WTC11 (cell line): ENCODE data around the gene EVA1A. TPM values are rescaled to one million over a fixed set of nuclear protein-coding genes. Genes with fewer than 3 reads are reported as not detected.

Experiments
- ATAC-seq: fragments of 200-7000 bp; cut with Tn5 transposase; 2 replicates; pipeline ENCODE4 v1.10.0; 2021; ENCODE audit warnings: mild to moderate bottlenecking, moderate library complexity
- CTCF ChIA-PET: fragments of 300-600 bp; sonication (Branson Sonifier 250); formaldehyde crosslinking; loops from one replicate; lab custom pipeline; 2021; ENCODE audit warnings: antibody characterized with exemption; lab: Charles Lee
- POLR2A ChIA-PET: fragments of 350-600 bp; sonication (Branson Sonifier 250); formaldehyde crosslinking; loops from one replicate; lab custom pipeline; 2021; ENCODE audit warnings: antibody characterized with exemption; lab: Charles Lee
- DNase-seq: peaks from one replicate; pipeline ENCODE4 v3.0.0; 2021; ENCODE audit warnings: low spot score
- H3K27ac Mint-ChIP-seq: 2 replicates; pipeline ENCODE4 v1.8.0; 2021; ENCODE audit warnings: mixed read lengths
- H3K27me3 Mint-ChIP-seq: 2 replicates; pipeline ENCODE4 v1.8.0; 2021; ENCODE audit warnings: low read depth, mild to moderate bottlenecking, moderate library complexity, mixed read lengths
- H3K36me3 Mint-ChIP-seq: 2 replicates; pipeline ENCODE4 v1.8.0; 2021; ENCODE audit warnings: mixed read lengths
- H3K4me1 Mint-ChIP-seq: 2 replicates; pipeline ENCODE4 v1.8.0; 2022; ENCODE audit warnings: mixed read lengths
- H3K4me3 Mint-ChIP-seq: 2 replicates; pipeline ENCODE4 v1.8.0; 2021; ENCODE audit warnings: mild to moderate bottlenecking, moderate library complexity, mixed read lengths
- H3K9me3 Mint-ChIP-seq: 2 replicates; pipeline ENCODE4 v1.8.0; 2021; ENCODE audit warnings: mixed read lengths
- CBFB ChIP-seq: sonication (generic); formaldehyde crosslinking; IDR thresholded peaks from 2 replicates; pipeline ENCODE4 v1.8.1; 2022; ENCODE audit warnings: mild to moderate bottlenecking, low read depth, missing genetic modification reagents
- CREB1 ChIP-seq: sonication (generic); formaldehyde crosslinking; IDR thresholded peaks from 2 replicates; pipeline ENCODE4 v1.8.0; 2023; ENCODE audit warnings: mild to moderate bottlenecking, missing genetic modification reagents
- CREM ChIP-seq: sonication (generic); formaldehyde crosslinking; IDR thresholded peaks from 2 replicates; pipeline ENCODE4 v1.8.1; 2022; ENCODE audit warnings: mild to moderate bottlenecking, missing genetic modification reagents, moderate library complexity
- EMX1 ChIP-seq: fragments of 250-450 bp; sonication (Bioruptor Pico); IDR thresholded peaks from 2 replicates; pipeline ENCODE4 v1.8.0; 2021; ENCODE audit warnings: mild to moderate bottlenecking
- ETV6 ChIP-seq: sonication (generic); formaldehyde crosslinking; IDR thresholded peaks from 2 replicates; pipeline ENCODE4 v1.8.1; 2022; ENCODE audit warnings: mild to moderate bottlenecking, missing genetic modification reagents
- JAZF1 ChIP-seq: fragments of 250-450 bp; sonication (Bioruptor Pico); IDR thresholded peaks from 2 replicates; pipeline ENCODE4 v1.9.0; 2021; ENCODE audit warnings: moderate library complexity, mild to moderate bottlenecking, inconsistent platforms
- MXD4 ChIP-seq: fragments of 250-450 bp; sonication (Bioruptor Pico); IDR thresholded peaks from 2 replicates; pipeline ENCODE4 v1.8.0; 2021; ENCODE audit warnings: mild to moderate bottlenecking, moderate library complexity, borderline replicate concordance
- RORB ChIP-seq: fragments of 250-450 bp; sonication (Bioruptor Pico); IDR thresholded peaks from 2 replicates; pipeline ENCODE4 v1.9.0; 2021; ENCODE audit warnings: mild to moderate bottlenecking
- SMAD4 ChIP-seq: sonication (generic); formaldehyde crosslinking; IDR thresholded peaks from 2 replicates; pipeline ENCODE4 v1.8.0; 2022; ENCODE audit warnings: mild to moderate bottlenecking, missing genetic modification reagents
- SP1 ChIP-seq: sonication (generic); formaldehyde crosslinking; conservative IDR thresholded peaks from 2 replicates; pipeline ENCODE4 v1.8.1; 2022; ENCODE audit warnings: missing genetic modification reagents
- TCF7 ChIP-seq: sonication (generic); formaldehyde crosslinking; IDR thresholded peaks from 2 replicates; pipeline ENCODE4 v1.8.0; 2022; ENCODE audit warnings: mild to moderate bottlenecking, low read depth, missing genetic modification reagents, moderate library complexity
- ZNF138 ChIP-seq: sonication (generic); formaldehyde crosslinking; conservative IDR thresholded peaks from 2 replicates; pipeline ENCODE4 v1.8.1; 2022; ENCODE audit warnings: mild to moderate bottlenecking, moderate library complexity, missing genetic modification reagents
- ZNF423 ChIP-seq: fragments of 250-450 bp; sonication (Bioruptor Pico); IDR thresholded peaks from 2 replicates; pipeline ENCODE4 v2.1.2; 2022; ENCODE audit warnings: mild to moderate bottlenecking, moderate library complexity
- total RNA-seq: library from RNA; stranded (reverse); gene quantifications from 3 replicates; pipeline ENCODE4 v1.2.3, GENCODE V29; 2021
- TF ChIP-seq, protein P1 (sequence below): fragments of 250-450 bp; sonication (Bioruptor Pico); IDR thresholded peaks from 2 replicates; pipeline ENCODE4 v1.8.0; 2021; ENCODE audit warnings: mild to moderate bottlenecking
- TF ChIP-seq, protein P2 (sequence below): fragments of 250-450 bp; sonication (Bioruptor Pico); IDR thresholded peaks from 2 replicates; pipeline ENCODE4 v1.9.0; 2021; ENCODE audit warnings: mild to moderate bottlenecking
- TF ChIP-seq, protein P3 (sequence below): sonication (generic); formaldehyde crosslinking; IDR thresholded peaks from 2 replicates; pipeline ENCODE4 v1.8.1; 2023; ENCODE audit warnings: mild to moderate bottlenecking, missing genetic modification reagents, borderline replicate concordance
- TF ChIP-seq, protein P4 (sequence below): sonication (generic); formaldehyde crosslinking; IDR thresholded peaks from 2 replicates; pipeline ENCODE4 v1.8.0; 2022; ENCODE audit warnings: mild to moderate bottlenecking, missing genetic modification reagents

The EVA1A gene
- total RNA-seq, 1 experiment from 2014 or later: 4.1 TPM

DNA sequence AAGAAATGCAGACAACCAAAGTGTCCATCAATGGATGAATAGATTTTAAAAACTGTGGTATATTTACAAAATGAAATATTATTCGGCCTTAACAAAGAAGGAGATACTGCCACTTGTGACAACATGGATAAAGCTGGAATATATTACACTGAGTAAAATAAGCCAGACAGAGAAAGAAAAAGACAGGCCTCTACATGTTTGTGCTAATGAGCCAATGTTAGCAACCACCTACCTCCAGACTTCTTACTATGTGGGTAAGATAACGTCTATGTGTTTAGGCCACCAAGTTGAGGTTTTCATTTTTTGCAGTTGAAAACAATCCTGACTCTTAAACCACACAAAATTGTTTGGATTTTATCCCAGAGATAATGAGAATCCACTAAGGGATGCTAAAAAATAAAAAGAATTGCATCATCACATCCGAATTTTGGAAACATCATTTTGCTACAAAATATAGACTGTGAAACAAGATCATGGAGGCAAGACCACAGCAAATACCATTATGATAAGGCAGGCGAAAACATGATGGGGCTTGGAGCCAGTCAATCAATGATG is 47.0 kb downstream of the EVA1A start:
- no peak for ATAC-seq
- Mint-ChIP-seq H3K4me1 (no peaks in the 10 kb centered on the region), H3K4me3 (no peak overlapping the region)
- no peak for TF ChIP-seq ZNF138 (CRISPR knock-in tag)
- no peak for TF ChIP-seq MXD4 (CRISPR knock-in tag)
- no peak for TF ChIP-seq CREB1 (CRISPR knock-in tag)
- TF ChIP-seq TCF7 (CRISPR knock-in tag): no peak
- TF ChIP-seq SP1: no peak
- TF ChIP-seq, protein P1, sequence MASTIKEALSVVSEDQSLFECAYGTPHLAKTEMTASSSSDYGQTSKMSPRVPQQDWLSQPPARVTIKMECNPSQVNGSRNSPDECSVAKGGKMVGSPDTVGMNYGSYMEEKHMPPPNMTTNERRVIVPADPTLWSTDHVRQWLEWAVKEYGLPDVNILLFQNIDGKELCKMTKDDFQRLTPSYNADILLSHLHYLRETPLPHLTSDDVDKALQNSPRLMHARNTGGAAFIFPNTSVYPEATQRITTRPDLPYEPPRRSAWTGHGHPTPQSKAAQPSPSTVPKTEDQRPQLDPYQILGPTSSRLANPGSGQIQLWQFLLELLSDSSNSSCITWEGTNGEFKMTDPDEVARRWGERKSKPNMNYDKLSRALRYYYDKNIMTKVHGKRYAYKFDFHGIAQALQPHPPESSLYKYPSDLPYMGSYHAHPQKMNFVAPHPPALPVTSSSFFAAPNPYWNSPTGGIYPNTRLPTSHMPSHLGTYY (CRISPR knock-in tag): no peak
- TF ChIP-seq CBFB: no peak
- no peak for TF ChIP-seq SMAD4 (CRISPR knock-in tag)
- no peak for TF ChIP-seq ETV6 (CRISPR knock-in tag)
- TF ChIP-seq, protein P2, sequence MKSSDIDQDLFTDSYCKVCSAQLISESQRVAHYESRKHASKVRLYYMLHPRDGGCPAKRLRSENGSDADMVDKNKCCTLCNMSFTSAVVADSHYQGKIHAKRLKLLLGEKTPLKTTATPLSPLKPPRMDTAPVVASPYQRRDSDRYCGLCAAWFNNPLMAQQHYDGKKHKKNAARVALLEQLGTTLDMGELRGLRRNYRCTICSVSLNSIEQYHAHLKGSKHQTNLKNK (CRISPR knock-in tag): no peak
- no peak for TF ChIP-seq EMX1 (CRISPR knock-in tag)
- no peak for TF ChIP-seq JAZF1
- TF ChIP-seq RORB (CRISPR knock-in tag): no peak
- TF ChIP-seq ZNF423 (CRISPR knock-in tag): no peak
- TF ChIP-seq, protein P3, sequence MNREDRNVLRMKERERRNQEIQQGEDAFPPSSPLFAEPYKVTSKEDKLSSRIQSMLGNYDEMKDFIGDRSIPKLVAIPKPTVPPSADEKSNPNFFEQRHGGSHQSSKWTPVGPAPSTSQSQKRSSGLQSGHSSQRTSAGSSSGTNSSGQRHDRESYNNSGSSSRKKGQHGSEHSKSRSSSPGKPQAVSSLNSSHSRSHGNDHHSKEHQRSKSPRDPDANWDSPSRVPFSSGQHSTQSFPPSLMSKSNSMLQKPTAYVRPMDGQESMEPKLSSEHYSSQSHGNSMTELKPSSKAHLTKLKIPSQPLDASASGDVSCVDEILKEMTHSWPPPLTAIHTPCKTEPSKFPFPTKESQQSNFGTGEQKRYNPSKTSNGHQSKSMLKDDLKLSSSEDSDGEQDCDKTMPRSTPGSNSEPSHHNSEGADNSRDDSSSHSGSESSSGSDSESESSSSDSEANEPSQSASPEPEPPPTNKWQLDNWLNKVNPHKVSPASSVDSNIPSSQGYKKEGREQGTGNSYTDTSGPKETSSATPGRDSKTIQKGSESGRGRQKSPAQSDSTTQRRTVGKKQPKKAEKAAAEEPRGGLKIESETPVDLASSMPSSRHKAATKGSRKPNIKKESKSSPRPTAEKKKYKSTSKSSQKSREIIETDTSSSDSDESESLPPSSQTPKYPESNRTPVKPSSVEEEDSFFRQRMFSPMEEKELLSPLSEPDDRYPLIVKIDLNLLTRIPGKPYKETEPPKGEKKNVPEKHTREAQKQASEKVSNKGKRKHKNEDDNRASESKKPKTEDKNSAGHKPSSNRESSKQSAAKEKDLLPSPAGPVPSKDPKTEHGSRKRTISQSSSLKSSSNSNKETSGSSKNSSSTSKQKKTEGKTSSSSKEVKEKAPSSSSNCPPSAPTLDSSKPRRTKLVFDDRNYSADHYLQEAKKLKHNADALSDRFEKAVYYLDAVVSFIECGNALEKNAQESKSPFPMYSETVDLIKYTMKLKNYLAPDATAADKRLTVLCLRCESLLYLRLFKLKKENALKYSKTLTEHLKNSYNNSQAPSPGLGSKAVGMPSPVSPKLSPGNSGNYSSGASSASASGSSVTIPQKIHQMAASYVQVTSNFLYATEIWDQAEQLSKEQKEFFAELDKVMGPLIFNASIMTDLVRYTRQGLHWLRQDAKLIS (CRISPR knock-in tag): no peak
- TF ChIP-seq, protein P4, sequence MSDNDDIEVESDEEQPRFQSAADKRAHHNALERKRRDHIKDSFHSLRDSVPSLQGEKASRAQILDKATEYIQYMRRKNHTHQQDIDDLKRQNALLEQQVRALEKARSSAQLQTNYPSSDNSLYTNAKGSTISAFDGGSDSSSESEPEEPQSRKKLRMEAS: no peak
- TF ChIP-seq, all 79 proteins: peak for 0
- Mint-ChIP-seq H3K9me3 (peaks cover 55% of the 10 kb centered on the region), H3K27ac (no peak overlapping the region), H3K27me3 (peaks cover 1% of the 10 kb centered on the region; the same call in 1 of the 2 replicates), H3K36me3 (peaks cover 37% of the 10 kb centered on the region)
- POLR2A ChIA-PET: no interaction called here
- DNase-seq: no peak
- CTCF ChIA-PET: no interaction called here

DNA sequence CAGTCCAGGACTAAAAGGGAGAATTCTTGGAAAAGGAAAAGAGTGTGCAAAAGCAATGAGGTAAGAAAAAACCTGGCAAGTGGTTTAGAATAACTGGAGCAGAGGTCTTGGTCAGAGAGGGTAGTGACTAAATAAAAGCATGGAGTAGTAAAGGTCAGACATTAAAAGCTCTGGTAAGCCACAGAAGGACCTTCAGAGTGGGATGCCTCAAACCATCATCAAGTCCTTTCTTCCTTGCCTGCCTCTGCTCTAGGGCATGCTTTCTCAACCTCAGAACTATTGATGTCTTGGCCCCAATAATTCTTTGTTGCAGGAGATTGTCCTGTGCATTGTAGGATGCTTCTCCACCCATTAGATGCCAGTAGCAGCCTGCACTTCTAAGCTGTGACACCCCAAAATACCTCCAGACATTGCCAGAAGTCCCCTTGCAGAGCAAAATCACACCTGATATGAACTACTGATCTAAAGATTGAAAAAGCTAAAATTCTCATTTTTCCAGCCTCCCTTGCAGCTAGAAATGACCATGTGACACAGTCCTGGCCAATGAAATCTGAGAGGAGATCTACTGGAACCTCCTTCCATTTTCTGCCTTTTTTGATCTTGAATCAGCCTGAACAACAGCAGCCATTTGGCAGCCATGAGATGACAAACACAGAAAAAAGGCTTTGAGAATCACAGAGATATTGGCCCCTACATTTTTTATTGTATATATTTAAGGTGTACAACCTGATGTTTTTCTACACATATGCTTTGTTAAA is 48.1 kb downstream of the EVA1A start:
- H3K27ac Mint-ChIP-seq: no peak overlapping the region
- CTCF ChIA-PET: no interaction called here
- H3K9me3 Mint-ChIP-seq: peaks cover 65% of the 10 kb centered on the region
- DNase-seq (no peak), ATAC-seq (no peak)
- TF ChIP-seq, protein P3 (CRISPR knock-in tag): no peak
- no peak for TF ChIP-seq ETV6 (CRISPR knock-in tag)
- TF ChIP-seq CREM (CRISPR knock-in tag): no peak
- peaks cover 4% of the 10 kb centered on the region; the same call in 1 of the 2 replicates for H3K27me3 Mint-ChIP-seq
- no peaks in the 10 kb centered on the region for H3K4me1 Mint-ChIP-seq
- no peak overlapping the region for H3K4me3 Mint-ChIP-seq
- POLR2A ChIA-PET: no interaction called here
- peaks cover 48% of the 10 kb centered on the region for H3K36me3 Mint-ChIP-seq
